NCI-H2171 (cell line): ENCODE results near the gene RAC2.
"Not testable (repeated sequence)": the region's sequence is repeated elsewhere in the genome, so short reads cannot be mapped to it uniquely, and the experiment has no call there.

Experiments used
- DNase-seq: peaks from one replicate; lab custom pipeline; 2025; lab: John Stamatoyannopoulos, UW

Gene RAC2

GRCh38 chr22:37206118-37206840, 37.8 kb downstream of the RAC2 start:
- DNase-seq = no peak

DNA sequence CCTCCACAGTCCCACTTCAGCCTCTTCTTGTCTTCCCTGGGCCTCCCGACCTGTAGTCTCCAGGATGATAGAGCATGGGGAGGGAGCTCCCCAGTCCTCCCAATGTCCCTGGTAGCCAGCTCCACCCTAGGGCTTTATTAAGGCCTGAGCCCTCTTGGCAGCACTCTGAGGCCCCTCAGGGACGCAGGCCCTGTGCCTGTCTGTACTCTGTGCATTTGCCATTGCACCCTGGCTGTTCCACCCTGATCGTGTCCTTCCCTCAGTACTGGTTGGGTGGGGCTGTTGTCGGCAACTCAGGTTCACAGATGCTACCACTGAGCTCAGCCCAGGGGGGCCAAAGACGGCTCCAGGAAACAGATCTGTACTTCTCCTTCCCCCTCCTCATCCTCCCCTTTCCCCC, 39.0 kb downstream of the RAC2 start:
- no peak for DNase-seq

DNA sequence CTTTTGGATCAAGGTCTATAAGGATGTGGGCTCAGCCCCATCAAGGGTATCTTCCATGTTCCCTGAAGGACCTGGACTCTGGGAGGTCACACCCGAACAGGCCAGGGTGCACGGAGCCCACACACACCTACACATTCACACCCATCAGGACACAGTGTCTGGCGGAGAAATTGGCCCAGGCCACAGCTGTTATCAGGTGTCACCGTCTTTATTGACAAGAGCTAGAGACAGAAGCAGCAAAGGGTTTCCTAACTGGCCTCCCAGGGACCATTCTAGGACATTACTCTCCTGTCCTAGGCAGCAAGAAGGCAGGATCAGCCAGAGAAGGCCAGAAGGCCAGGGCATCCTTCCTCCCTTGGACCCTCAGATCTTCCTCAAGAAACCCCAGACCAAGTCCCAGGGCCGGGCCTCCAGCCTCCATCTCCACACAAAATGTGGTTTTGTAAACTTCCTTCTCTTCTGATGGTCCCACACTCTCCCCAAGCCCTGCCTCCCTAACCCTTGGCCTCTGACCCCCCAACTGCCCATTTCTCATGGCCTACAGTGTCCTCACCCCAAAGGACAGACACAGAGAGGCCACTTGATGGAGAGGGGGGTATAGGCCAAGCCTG, 39.9 kb downstream of the RAC2 start:
- no peak for DNase-seq

DNA sequence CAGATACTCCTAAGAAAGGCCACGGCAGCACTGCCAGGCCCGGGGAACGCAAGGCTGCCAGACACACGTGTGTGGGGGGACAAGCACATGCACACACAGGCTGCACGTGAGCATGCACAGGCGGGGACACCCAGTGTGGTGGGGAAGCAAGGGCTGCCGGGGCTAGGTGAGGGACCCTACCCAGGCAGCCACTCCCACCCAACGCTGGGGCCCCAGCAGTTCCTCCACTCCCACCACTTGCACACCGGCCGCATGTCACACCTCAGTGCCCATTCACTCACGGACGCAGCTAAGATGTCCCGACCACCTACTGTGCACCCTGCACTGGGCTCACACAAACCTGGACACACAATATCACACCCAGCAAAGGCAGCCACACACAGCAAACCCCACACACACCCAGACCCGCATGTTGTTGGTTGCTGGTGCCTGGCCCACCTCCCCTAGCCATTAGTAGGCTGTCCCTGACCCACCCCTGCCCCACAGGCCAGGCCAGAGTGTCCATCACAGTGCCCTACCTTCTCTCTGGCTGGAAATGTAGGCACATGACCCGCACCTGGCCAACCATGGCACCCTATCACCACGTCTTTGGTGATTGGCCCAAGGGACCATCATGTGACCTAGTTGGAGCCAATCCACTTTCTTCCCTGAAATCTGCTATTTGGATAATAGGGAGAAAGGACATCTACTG, 40.6 kb downstream of the RAC2 start:
- no peak for DNase-seq

GRCh38 chr22:37202716-37203115, 41.4 kb downstream of the RAC2 start:
- no peak for DNase-seq

DNA sequence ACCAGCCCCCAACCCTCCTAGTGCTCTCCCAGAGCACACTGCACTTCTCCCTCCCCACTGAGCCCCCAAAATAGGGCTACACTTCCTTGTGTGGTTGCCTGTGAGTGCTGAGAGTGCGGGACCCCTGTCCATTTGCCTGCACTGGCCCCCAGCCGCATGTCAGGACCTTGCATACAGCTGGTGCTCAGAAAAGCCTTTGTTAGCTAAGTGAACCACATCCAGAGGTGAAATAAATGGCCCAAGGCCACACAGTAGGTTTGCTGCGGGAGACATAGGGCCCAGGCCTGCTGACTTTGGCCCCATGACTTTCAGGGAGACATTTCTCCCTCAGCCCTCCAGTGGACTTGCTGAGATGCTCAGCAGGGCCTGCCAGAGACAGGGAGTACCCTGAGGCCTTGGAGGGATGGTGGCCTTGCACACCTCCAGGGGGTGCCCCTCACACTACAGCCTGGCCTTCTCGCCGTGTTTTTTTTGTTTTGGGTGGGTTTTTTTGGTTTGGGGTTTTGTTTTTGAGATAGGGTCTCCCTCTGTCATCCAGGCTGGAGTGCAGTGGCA, 42.0 kb downstream of the RAC2 start:
- no peak for DNase-seq

- not testable (repeated sequence) for DNase-seq
Measured at GRCh38 chr22:37201443-37201820, 42.6 kb downstream of the RAC2 start.

DNA sequence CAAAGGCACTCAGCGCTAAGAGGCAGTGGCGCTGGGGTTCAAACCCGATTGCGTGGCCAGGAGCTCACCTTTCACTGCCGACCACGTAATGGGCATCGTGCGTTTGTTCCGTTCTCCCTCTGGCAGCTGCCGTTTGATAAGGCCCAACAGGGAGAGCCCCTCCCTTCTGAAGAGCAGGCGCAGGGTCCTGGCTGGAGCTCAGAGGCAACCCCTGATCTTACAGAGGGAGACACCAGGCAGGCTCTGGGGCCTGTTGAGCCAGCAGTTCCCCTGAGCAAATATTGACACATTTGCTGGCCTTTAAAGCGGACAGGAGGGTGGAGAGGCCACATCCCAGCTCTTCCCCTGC, 44.3 kb downstream of the RAC2 start:
- no peak for DNase-seq

DNA sequence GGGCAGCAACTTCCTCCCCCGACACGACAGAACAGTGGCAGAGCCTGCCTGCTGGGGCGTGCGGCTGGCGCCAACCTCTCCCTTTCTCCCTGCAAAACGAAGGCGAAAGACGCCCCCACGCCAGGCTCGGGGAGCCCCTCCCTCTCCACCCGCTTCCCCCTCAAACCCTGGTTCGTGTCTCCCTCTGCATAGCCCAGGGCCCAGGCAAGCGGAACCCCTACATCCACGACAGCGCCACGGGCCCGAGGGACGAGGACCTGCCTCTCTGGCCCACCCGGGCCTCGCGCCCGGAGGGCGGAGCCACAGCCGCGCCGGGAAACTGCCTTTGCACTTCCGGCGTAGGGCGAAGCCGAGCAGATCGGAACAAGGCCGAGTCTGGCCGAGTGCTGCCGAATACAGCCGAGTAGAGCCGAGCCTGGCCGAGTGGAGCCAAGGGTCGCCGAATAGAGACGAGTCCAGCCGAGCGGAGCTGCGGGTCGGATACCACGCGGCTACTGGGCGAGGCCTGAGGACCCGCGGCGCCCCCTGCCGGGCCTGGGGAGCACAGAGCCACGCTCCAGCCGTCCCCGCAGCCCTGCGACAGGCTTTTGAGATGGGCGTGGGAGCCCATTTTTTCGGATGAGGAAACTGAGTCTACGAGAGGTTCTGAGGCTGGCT, 44.8 kb downstream of the RAC2 start:
- peak; percentile 99 for DNase-seq

- DNase-seq = peak; percentile 67
Measured at GRCh38 chr22:37198258-37199102, 45.6 kb downstream of the RAC2 start.

DNA sequence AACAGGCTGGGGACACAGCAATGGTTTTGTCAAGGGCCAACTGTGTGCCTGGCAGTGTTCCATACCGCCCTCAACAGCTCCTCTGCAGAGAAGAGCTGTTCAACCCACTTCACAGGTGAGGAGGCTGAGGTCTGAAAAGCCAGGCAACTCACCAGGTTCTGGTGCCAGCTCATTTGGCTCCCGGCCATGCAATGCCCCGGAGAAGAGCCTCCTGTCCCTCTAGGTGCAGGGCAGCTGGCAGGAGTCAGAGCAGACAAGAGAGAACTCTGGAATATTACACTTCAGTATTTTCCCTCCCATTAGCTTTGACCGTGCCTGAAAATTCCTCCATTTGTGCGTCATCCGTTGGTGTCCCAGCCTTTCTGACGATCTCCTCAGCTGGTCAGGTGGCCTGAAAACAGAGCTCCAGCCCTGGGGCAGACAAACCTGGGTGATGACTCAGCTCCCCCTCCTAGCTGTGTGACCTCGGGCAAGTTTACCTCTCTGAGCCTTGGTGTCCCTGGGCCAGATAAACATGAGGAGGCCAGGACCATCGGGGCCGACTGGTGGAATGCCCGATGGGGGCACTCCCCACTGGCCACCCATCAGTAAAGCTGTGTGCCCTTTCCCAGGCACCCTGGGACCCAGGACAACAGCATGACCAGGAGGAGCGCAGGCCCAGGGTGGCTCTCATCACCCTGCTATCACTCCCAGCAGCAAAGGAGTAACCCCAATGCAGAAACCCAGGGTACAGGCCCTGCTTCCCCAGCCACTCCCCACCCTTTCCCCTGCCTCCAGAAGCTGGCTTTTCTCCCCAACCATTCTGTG, 46.4 kb downstream of the RAC2 start:
- no peak for DNase-seq

GRCh38 chr22:37196539-37197450, 47.3 kb downstream of the RAC2 start:
- no peak for DNase-seq

GRCh38 chr22:37195921-37196320, 48.1 kb downstream of the RAC2 start:
- no peak for DNase-seq

- DNase-seq = no peak
Measured at GRCh38 chr22:37194750-37195149, 49.3 kb downstream of the RAC2 start.

DNA sequence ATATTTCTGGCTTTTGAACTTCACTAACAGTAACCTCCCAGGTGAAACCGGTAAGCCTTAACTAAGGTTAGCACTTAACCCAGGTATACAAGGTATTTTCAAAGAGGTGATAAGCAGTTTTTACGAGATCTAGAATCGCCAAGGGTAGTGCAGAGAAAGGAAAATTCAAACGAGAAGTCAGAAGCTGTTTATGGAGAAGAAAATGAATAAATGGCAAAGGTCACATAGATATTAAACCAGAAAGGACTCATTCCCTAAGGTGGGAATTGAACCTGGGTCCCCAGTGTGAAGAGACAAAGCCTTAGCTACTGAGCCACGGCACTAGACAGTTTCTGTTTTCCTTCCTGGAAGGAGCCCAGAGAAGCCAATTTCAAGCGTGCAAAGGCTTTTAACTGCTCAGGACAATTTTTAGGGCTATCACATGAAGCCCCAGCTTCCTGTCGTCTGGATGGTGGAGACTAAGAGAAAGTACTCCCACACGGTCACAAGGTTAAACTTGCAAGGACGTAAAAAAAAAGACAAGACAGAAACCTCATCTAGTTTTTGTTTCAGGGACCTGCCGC, 50.4 kb downstream of the RAC2 start:
- DNase-seq = no peak

- no peak for DNase-seq
Measured at GRCh38 chr22:37192741-37193140, 51.3 kb downstream of the RAC2 start.

DNA sequence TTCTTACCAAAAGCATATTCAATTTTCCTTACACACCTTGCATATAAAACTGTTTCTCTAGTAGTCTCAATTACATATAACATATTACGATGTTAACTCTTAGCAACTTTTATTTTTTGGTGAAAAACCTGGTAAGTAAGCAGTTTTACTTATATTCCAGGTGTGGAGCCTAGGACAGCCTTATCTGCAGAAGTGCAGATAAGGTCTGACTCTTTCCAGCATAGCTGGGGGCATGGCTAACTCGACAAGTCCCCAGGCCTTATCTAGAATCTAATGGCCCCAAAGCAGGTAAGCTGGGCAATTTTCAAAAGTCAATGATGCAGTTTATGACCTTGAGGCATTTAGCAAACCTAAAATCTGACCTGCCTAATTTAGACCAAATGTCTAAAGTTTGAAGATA, 51.9 kb downstream of the RAC2 start:
- no peak for DNase-seq

GRCh38 chr22:37190262-37190780, 53.7 kb downstream of the RAC2 start:
- no peak for DNase-seq

GRCh38 chr22:37188901-37189466, 55.1 kb downstream of the RAC2 start:
- DNase-seq = peak; percentile 9
